ENCODE measurements around the gene CTRB2.

CTRB2 gene

DNA sequence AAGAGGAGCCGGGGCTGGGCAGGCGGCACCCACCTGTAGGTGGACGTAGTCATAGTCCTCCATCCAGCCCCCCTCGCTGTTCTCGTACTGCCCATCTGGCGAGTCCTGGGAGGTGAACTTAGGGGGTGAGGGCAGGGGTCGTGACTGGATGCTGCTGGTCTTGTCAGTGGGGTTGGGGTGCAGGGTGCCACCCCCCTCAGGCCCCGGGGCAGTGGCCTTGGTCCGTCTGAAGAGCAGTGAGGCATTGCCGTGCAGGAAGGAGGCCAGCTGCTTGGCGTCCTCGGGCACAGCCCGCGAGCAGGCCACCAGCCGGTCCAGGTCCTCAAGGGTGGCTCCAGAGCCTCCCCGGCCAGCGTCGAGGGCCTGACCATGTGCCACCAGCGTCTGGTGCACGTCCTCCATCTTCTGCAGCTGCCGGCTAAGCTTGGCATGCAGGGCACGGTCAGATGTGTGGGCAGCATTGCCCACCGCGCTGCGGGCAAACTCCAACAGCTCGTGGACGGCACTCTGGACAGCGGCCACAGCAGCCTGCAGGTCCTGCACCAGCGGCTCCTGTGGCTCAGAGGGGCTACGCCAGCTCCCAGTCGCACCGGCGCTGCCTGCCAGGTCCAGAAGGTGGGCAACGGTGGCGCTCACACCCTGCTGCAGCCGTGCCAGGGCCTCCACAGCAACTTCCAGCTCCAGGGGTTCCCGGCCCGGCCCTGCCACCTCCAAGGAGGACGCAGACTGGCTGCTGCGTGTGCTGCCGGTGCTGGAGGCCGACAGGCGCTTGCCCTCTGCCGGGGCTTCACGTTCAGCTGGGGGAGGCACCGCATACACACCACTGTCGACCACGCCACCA lies 28.1 kb upstream of the CTRB2 start:
- Histone ChIP-seq H3K4me1 (ENCODE audit: control insufficient read depth, insufficient read depth, low read length, poor library complexity, severe bottlenecking) (peaks cover 32% of the 10 kb centered on the region), H3K9me3 (ENCODE audit: control insufficient read depth, low read length) (no peaks in the 10 kb centered on the region), H3K27ac (ENCODE audit: low read depth, low read length, severe bottlenecking) (peak overlapping the region; percentile 64), H3K4me3 (ENCODE audit: extremely low read depth, insufficient read depth, low read length, poor library complexity, severe bottlenecking) (no peak overlapping the region), H3K36me3 (ENCODE audit: control insufficient read depth, insufficient read depth, low read length) (peaks cover 89% of the 10 kb centered on the region)
- WGBS, 2 experiments (ENCODE audit: insufficient coverage in 2 of 2) = 97 to 98% methylated on average over 44 to 45 of the region's 48 CpGs

DNA sequence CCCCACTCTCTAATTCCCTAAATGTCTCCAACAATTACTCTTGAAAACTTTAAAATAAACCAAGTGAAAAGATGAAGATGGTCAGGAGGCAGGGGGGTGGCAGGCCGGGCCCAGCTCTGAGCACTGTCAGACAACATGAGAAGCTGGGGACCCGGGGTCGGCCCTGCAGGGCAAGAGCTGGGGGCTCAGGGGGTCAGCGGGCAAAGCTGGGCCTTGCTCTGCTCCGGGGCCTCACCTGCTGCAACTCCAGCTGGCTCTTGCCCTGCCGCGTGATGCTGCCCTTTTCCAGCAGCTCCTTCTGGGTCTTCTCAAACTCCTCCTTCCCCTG lies 26.6 kb upstream of the CTRB2 start:
- 80 to 90% methylated on average over 7 of the region's 7 CpGs for WGBS, 2 experiments (ENCODE audit: insufficient coverage in 2 of 2)
- Histone ChIP-seq H3K36me3 (ENCODE audit: control insufficient read depth, insufficient read depth, low read length) (peaks cover 98% of the 10 kb centered on the region), H3K9me3 (ENCODE audit: control insufficient read depth, low read length) (no peaks in the 10 kb centered on the region), H3K27ac (ENCODE audit: low read depth, low read length, severe bottlenecking) (peak overlapping the region; percentile 64), H3K4me1 (ENCODE audit: control insufficient read depth, insufficient read depth, low read length, poor library complexity, severe bottlenecking) (peaks cover 17% of the 10 kb centered on the region), H3K4me3 (ENCODE audit: extremely low read depth, insufficient read depth, low read length, poor library complexity, severe bottlenecking) (no peak overlapping the region)

- H3K9me3 ChIP-seq (ENCODE audit: control insufficient read depth, low read length) = no peaks in the 10 kb centered on the region
- peaks cover 87% of the 10 kb centered on the region for H3K36me3 ChIP-seq (ENCODE audit: control insufficient read depth, insufficient read depth, low read length)
- H3K27ac ChIP-seq (ENCODE audit: low read depth, low read length, severe bottlenecking) = no peak overlapping the region
- no peak overlapping the region for H3K4me3 ChIP-seq (ENCODE audit: extremely low read depth, insufficient read depth, low read length, poor library complexity, severe bottlenecking)
- 100% methylated on average over 3 to 4 of the region's 11 CpGs for WGBS, 2 experiments (ENCODE audit: insufficient coverage in 2 of 2)
- H3K4me1 ChIP-seq (ENCODE audit: control insufficient read depth, insufficient read depth, low read length, poor library complexity, severe bottlenecking) = peaks cover 5% of the 10 kb centered on the region
Observed at GRCh38 chr16:75231570-75231969, 24.6 kb upstream of the CTRB2 start.

DNA sequence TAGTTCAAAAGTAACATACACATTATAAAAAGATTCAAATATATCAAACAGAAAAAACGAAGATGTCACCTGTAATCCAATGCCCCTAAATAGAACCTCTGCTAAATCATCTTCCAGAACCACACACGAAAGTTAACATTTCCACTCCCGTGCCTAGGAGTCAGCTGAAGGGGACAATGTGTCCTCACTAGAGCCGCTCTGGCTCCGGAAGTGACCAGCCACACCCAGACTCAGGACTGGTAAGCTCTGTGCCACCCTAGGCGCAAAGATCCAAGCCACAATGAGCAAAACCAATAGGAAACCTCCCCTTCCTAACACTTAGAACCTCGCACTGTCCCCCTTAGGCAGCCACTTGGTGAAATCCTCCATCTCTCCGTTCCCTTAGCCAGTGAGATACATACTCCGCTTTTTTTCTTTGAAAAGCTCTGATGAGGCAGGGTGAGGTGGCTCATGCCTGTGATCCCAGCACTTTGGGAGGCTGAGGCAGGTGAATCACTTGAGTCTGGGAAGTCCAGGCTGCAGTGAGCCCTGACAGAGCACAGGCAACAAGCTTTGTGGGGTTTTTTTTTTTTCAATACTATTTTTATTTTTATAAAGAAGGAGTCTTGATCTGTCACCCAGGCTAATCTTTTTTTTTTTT lies 23.6 kb upstream of the CTRB2 start:
- 95 to 98% methylated on average over 9 of the region's 9 CpGs for WGBS, 2 experiments (ENCODE audit: insufficient coverage in 2 of 2)
- Histone ChIP-seq H3K9me3 (ENCODE audit: control insufficient read depth, low read length) (no peaks in the 10 kb centered on the region), H3K4me3 (ENCODE audit: extremely low read depth, insufficient read depth, low read length, poor library complexity, severe bottlenecking) (no peak overlapping the region), H3K36me3 (ENCODE audit: control insufficient read depth, insufficient read depth, low read length) (peaks cover 78% of the 10 kb centered on the region), H3K4me1 (ENCODE audit: control insufficient read depth, insufficient read depth, low read length, poor library complexity, severe bottlenecking) (no peaks in the 10 kb centered on the region), H3K27ac (ENCODE audit: low read depth, low read length, severe bottlenecking) (no peak overlapping the region)

DNA sequence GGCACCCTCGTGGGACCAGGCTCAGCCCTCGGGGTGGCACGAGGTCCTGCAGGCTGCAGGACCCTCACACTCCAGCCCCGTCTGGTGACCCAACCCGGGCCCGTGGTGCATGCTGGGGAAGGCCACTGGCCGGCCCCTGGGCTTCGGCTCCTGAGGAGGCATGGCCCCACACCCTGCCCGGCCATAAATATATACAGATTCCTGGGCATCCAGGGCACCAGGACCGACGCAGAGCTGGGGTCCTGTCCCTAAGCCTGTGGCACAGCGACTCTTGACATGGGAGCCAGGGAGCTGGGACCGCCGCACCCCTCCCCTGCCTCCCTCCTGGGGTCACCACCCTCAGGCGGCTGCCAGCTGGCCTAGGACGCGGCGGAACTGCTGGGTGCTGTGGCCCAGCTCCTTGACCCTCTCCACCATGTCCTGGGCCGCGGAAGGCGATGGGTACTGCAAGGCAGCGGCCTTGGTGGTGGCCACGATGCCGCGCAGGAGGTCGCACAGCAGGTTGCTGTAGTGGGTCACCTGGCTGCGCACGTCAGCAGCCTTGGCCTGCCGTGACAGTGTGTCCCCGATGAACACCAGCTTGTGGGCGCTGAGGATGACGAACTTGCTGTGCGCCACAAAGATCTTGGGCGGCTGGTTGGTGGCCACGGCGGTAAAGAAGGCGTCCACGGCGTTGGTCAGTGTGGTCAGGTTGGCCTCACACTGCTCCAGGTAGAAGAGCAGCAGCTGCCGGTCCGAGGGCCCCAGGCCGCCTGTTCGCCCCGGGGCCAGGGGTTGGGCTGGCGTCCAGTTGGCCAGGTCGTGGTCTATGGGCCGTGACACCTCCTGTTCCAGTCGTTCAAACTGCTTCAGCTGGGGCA lies 22.4 kb upstream of the CTRB2 start:
- WGBS, 2 experiments (ENCODE audit: insufficient coverage in 2 of 2) = 97% methylated on average over 42 to 47 of the region's 48 CpGs
- H3K36me3 ChIP-seq (ENCODE audit: control insufficient read depth, insufficient read depth, low read length) = peaks cover 66% of the 10 kb centered on the region

DNA sequence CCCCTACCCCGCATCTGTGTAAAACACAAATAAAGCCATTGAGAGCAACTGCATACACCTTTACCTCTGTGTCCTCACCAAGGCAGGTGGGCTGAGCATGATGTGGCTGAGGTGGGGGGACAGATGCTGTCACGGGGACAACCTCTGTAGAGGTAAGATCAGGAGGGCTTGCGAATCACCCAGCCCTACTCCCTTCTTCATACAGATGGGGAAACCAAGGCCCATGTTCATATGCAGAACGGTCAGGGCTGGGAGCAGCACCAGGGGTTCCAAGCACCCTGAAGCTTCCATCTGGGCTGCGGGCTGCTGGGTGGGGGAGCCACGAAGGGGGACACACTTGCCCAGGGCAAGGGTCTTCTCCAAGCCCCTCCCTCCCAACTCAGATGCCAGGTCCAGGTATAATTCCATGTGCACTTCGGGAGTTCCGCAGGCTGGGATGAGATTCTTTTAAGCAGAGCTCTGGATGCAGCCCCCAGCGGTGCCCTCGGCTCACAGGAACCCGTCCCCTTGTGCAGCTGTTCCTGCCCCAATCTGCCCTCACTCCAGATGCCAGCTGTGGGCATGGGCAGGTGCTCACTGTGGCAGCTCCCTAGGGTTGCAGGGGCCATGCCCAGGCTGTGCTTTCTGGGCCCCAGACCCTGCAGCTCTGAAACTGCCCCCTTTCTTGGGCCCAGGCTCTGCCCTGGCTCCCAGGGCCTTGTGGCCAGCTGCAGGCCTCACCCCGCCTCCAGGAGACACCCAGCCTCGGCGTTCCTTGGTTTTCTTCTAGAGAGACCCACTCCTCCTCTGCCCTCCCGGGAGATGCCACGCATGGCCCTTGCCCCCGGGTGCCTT lies 21.4 kb upstream of the CTRB2 start:
- Histone ChIP-seq H3K36me3 (ENCODE audit: control insufficient read depth, insufficient read depth, low read length) (peaks cover 55% of the 10 kb centered on the region), H3K4me1 (ENCODE audit: control insufficient read depth, insufficient read depth, low read length, poor library complexity, severe bottlenecking) (no peaks in the 10 kb centered on the region), H3K9me3 (ENCODE audit: control insufficient read depth, low read length) (no peaks in the 10 kb centered on the region), H3K27ac (ENCODE audit: low read depth, low read length, severe bottlenecking) (peak overlapping the region; percentile 23), H3K4me3 (ENCODE audit: extremely low read depth, insufficient read depth, low read length, poor library complexity, severe bottlenecking) (no peak overlapping the region)
- WGBS, 2 experiments (ENCODE audit: insufficient coverage in 2 of 2) = 95 to 97% methylated on average over 9 to 16 of the region's 17 CpGs

More for the DNA sequence above, 22.4 kb upstream of the CTRB2 start:
- H3K27ac ChIP-seq (ENCODE audit: low read depth, low read length, severe bottlenecking) = peak overlapping the region; percentile 23
- H3K4me1 ChIP-seq (ENCODE audit: control insufficient read depth, insufficient read depth, low read length, poor library complexity, severe bottlenecking) = no peaks in the 10 kb centered on the region
- no peak overlapping the region for H3K4me3 ChIP-seq (ENCODE audit: extremely low read depth, insufficient read depth, low read length, poor library complexity, severe bottlenecking)
- H3K9me3 ChIP-seq (ENCODE audit: control insufficient read depth, low read length) = no peaks in the 10 kb centered on the region

DNA sequence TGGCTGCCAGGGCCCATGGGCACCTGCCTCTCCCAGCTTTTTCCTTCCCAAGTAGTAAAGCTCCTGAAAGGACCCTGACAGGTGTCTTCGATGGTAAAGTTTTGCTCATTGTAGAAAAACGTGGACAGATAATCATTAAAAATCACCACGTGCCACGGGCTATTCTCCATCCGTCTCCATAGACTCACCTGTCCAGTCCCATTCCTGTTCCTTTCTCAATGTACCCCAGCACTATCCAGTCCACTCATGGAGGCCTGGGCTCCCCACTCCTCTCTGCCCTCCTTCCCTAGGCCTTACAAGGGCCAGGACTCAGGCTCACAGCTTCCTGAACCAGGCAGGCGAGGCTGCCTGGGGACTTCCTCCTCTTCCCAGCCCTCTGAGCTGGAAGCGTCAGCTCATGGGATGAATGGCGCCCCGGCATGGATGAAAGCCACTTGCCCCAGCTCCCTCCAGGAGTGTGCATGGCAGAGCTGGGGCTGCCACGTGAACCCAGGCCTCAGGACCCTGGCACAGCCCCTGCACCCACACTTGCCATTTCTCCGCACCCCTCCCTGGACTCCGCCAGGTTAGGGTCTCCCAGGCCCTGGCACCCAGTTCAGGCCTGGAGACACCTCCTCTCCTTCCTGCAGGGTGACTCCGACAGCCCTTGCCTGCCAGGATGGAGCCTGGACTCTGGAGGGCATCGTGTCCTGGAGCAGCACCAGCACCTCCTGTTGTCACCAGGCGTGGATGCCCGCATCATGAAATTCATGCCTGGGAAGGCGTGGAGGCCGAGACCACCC lies 20.6 kb upstream of the CTRB2 start:
- H3K36me3 ChIP-seq (ENCODE audit: control insufficient read depth, insufficient read depth, low read length) = peaks cover 47% of the 10 kb centered on the region
- no peaks in the 10 kb centered on the region for H3K4me1 ChIP-seq (ENCODE audit: control insufficient read depth, insufficient read depth, low read length, poor library complexity, severe bottlenecking)
- 91 to 98% methylated on average over 14 to 18 of the region's 18 CpGs for WGBS, 2 experiments (ENCODE audit: insufficient coverage in 2 of 2)
- no peaks in the 10 kb centered on the region for H3K9me3 ChIP-seq (ENCODE audit: control insufficient read depth, low read length)
- H3K27ac ChIP-seq (ENCODE audit: low read depth, low read length, severe bottlenecking) = peak overlapping the region; percentile 23
- H3K4me3 ChIP-seq (ENCODE audit: extremely low read depth, insufficient read depth, low read length, poor library complexity, severe bottlenecking) = no peak overlapping the region

DNA sequence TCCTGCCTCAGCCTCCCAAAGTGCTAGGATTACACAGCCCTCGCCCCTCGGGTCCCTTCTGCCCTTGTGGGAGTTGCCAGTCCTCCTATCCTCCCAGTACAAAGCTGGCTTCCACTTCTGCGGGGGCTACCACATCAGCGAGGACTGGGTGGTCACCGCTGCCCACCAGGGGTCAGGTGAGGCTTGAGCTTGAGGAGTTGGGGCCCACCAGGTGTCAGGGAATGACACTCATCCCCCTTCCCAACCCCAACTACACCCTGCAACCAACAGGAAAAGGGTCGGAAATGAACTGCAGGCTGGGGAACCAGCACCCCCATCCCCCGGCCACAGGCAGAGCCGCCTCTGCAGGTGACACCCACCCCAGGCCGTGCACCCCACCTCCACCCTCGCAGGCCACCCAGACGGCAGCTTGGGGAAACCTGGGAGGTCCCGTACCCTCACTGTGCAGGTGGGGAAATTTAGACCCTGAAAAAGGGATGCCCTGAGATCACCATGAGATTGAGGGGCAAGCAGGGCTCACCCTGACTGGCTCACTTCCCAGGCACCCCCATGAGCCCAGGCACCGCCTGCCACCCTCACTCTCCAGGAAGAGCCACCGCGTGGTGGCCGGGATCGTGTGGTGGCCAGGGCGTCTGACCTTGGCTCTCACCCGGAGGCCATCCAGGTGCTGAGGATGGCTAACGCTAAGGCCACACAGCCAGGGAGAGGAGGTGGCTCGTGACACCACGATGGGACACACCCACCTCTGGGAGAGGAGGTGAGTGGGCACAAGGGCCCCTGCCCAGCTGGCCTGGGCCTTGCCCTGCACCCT lies 19.8 kb upstream of the CTRB2 start:
- Histone ChIP-seq H3K9me3 (ENCODE audit: control insufficient read depth, low read length) (no peaks in the 10 kb centered on the region), H3K27ac (ENCODE audit: low read depth, low read length, severe bottlenecking) (no peak overlapping the region), H3K36me3 (ENCODE audit: control insufficient read depth, insufficient read depth, low read length) (peaks cover 41% of the 10 kb centered on the region), H3K4me3 (ENCODE audit: extremely low read depth, insufficient read depth, low read length, poor library complexity, severe bottlenecking) (no peak overlapping the region), H3K4me1 (ENCODE audit: control insufficient read depth, insufficient read depth, low read length, poor library complexity, severe bottlenecking) (no peaks in the 10 kb centered on the region)
- 81 to 93% methylated on average over 11 to 13 of the region's 22 CpGs for WGBS, 2 experiments (ENCODE audit: insufficient coverage in 2 of 2)

Measured in mesodermal cell (in vitro differentiated cells).